GDM1 (cell line): ENCODE results near the gene NMT1.
A peak's percentile ranks its signal among the peaks of the same experiment; 100 is the strongest.

ENCODE experiments used
- DNase-seq: peaks from one replicate; lab custom pipeline; 2025; lab: John Stamatoyannopoulos, UW

Gene NMT1

DNA sequence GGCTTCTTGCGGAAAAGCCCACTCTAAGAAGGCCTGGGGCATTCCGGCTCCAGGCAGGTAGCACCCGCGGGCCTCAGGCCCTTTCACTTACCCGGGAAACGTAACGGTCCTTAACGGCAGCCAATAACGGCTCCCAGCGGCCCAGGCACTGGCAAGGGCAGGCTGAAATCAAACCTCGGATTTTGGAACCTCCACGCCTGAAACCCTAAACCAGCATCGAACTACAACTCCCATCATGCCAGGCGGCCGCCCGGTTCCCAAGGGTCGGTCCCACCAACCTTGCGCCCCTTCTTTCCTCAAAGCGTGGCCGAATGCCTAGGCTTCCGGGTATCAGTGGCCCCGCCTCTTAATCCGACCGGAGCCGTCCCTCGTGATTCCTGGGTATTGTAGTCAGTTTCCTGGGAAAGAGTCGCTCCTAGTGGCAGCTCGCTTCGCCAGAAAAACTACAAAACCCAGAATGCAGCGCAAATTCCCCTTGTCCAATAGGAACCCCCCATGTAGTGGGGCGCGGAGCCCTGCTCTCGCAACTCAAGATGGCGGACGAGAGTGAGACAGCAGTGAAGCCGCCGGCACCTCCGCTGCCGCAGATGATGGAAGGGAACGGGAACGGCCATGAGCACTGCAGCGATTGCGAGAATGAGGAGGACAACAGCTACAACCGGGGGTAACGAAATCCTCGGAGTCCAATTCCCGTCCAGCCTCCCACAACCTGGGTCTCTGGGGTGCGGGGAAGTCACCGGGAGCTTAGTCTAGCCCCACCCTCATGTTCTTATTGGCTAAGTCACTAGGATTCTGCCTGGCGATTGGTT is at the start of gene NMT1:
NMT1 (plus strand) TSS at position 521 of the 809 bp plus-strand sequence; CDS start at position 534, 13 bp downstream.
- DNase-seq, result peak; percentile 98

DNA sequence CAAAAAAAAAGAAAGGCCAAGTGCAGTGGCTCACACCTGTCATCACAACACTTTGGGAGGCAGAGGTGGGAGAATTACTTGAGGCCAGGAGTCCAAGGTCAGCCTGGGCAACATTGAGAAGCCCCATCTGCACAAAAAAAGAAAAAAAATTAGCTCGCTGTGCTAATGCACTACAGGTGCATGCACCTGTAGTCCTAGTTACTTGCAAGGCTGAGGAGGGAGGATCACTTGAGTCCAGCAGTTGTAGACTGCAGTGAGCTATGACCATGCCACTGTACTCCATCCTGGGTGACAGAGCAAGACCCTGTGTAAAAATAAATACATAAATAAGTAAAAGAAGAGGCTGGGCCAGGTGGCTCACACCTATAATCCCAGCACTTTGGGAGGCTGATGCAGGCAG is 49.4 kb upstream of the NMT1 start:
- no peak for DNase-seq

DNA sequence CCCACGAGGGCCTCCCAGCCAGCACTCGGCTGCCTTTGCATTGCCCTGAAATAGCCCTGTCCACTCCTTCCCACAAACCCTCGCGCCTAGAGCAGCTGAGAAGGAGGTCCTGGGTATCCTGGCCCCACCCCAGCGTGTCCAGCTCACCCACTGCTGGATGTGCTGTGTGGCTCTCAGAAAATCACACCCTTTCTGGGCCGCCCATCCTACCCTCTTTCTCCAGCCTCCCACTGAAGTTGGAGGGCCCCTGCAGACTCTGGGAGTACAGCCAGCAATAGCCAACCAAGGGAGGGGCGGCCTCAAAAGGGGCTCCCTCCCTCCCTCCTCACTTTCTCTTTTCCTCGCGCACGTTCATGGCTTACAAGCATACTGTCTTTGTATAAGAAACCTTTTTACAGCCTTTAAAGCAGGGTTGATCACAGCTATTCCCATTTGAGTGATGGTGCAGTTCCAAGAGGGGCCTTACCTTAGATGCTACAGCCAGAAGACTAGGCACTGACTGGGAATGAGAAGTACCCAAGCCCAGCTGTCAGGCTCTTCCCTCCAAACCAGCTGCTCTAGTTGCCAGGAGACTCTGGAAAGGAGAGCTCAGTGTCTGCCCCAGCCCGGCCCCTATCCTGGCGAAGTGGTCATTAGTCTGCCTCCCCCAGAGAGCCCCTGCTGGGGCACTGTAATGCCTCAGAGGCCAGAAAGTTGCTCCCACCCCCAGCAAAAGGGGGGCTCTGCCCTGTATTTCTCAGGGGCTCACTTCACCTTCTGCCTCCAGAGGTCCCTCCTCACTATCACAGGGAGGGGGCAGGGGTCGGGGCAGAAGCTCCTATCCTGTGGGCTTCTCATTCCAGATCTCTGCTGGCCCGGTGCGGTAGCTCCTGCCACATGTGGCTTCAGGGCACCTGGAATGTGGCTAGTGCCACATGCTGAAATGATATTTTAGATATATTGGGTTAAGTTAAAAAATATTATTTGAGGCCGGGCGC is 47.8 kb upstream of the NMT1 start:
- no peak for DNase-seq

DNA sequence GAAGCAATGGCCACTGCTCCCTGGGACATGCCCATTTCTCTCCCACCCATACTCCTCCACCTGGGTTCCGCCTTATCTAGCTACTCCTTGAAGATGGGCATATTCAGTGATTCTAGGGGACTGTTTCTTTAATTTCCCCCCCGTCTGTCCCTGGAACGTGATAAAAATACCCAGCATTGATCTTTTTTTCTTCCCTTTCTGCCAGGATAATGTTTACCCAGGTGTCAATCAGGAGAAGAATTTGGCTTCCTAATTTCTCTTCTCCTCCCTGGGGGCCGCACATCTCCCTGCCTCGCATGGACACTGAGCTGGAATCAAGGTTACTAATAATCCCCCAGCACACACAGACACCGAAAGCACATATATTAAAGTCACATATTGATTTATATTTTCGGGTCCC is 44.9 kb upstream of the NMT1 start:
- DNase-seq, result no peak

DNA sequence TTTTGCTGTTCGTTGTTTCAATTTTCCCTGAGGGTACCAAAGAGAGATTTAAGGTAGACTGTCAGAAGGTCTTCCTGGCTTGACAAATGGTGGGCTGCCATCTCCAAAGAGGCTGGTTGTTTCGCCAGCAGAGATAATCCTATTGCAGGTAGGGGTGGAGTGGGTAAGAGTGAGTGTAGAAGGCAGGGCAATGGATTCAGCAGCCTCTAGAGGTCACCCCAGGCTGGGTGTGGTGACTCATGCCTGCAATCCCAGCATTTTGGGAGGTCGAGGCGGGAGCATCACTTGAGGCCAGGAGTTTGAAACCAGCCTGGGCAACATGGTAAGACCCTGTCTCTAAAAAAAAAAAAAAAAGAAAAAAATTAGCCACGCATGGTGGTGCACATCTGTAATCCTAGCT is 44.3 kb upstream of the NMT1 start:
- DNase-seq, result no peak

DNA sequence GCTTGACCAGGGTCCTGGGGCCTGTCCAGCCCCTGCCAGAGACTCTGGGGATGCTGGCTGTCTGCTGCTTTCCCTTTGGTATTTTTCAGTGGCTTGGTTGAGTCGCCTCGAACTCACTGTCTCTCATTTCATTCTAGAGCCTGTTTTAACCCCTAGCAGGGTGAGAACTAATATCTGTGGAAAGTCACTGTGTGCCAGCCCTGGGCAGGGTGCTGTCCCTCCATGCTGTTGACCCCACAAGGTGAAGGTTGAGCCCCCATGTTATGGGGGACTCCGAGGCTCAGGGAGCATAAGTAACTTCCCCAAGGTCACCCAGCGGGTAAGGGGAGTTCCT is 42.6 kb upstream of the NMT1 start:
- no peak for DNase-seq

DNA sequence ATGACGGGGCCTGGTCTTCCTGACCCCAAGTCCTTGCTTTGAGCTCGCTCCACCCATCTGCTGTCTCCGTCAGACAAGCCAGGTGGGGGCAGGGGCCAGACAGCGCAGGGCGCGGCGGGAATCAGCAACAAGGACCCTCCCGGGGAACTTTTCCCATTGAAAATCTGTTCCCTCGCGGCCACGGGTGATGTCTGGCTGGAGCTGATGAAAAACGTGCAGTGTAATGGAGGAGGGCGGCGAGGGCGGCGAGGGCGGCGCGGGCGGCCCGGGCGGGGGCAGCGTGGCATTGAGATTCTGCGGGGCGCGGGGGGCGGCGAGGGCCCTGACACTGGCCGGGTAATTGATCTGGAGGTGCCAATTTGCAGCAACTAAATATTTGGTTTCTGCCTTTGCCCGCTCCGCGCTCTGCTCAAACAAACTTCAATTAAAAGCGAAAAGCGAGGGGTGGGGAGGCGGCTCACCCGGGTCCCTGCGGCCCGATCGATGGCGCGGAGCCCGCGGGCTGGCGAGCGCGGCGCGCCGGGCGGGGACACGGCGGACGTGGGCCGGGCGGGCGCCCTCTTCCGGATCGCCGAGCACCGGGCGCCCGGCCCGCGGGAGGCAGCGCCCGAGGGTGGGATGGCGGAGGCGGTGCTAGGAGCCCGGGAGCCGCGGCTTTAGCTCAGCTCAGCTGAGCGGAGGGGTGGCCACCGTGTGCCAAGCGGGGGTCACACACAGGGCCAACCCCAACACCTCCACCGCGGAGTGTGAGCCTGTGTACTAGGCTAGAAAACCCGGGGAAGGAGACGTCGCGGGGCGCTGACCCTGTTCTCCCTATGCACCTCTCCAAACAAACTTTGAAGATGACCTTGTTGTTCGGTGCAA is 42.0 kb upstream of the NMT1 start:
- no peak for DNase-seq

DNA sequence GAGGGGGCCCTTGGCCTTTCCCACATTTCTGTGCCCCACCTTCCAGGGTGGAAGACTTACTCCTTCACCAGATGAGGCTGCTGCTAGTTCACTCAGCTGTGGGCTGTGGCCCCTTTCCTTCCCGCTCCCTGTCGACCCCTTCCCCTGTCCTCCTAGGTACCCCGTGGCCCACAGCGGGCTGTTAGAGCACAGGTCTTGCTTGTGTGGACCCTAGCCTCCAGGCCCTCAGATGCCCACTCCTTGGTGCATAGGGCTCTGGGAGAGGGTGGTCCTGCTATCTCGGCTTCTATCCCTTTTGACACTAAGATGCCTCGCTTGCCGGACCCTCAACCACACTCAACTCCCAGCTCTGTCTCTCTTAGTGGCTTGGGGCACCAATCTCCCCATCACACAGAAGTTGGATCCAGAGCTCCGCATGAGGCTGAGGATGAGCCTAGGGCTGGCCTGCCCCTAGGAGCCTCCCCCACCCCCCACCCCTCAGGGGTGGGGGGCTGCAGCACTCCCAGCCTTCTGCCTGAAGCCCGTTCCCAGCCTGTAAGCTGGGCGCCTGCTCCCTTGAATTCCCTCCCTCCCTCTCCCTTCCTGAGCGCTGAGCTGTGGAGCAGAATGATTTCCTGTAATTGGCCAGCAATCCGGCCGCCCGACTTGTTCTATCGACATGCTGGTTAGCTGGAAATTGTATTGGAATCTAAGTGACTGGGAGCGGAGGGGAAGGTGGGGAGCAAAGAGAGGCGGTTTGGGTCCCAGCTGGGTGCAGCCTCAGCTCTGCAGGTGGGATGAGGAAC is 40.6 kb upstream of the NMT1 start:
- no peak for DNase-seq

DNA sequence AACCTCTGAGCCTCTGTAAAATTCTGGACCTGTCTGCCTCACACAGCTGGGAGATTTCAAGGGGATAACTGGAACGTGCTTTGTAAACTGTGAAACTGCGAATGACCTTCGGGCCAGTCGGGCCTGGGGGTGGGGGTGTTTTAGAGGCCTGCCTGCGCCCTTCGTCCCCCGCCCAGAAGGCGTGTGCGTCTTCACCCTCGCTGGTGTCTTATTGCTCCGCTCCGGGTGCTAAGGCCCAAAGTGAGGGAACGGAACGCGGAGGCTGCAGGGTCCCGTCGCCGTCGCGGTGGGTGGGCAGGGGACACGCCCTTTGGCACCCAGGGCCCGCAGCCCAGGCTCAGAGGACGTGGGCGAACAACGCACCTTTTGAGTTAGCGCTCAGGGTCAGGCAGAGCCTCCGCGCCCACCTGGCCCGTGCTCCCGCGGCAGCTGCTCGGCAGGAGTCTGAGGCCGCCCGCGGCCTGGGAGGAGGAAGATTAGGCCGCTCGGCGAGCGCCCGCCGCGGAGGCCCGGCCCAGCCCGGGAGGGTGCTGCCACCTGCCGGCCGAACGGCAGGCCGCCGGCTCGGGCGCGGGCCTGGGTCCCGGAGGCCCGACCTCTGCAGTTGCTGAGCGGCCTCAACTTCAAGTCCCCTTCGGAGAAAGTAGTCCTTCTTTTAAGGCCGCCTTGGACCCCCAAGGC is 39.4 kb upstream of the NMT1 start:
- no peak for DNase-seq

DNA sequence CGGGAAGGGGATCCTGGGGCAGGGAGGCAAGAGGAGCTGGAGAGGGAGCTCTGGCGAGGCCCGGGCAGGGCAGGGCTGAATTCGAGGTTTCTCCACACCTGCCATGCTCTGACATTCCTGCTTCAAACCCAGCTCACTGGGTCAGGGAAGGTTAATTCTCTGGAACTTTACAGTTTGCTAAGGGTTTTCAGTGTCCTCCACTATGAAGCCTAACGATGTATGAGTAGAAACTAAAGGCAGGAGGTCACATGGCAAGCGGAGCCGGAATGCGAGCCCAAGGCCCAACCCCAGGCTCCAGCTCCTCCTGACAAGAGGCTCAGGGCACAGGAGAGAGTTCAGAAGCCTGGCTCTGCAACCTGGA is 38.8 kb upstream of the NMT1 start:
- no peak for DNase-seq

DNA sequence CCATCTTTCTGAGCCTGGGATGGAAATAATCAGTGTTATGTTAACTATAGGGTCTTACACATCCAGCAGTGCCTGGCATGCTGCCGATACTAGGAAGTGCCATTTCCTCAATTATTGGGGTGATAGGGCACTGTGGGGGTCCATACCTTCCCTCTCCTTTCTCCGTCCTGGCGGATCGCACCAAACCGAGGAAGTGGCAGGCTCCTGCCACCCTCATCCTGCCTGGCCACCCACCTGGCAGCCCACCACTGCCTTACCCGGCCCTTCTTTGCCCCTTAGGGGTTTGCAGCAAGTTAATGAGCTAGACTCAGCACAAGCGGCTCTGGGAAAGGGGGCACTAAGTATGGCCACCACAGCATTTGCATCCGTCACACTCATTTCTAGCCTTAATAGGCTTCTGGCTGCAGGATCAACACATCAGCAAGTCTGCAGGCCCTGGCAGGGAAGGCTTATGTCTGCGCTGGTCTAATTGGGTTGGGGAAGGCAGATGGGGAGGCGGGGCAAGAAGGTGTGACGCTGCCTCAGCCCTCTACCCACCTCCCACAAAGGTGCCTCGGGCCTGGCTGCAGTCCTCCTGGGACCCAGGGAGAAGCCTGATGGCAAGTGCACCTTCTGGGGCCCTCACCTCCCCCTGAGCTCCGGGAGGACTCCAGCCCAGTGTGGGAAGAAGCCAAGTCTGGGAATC is 38.3 kb upstream of the NMT1 start:
- DNase-seq, result no peak

DNA sequence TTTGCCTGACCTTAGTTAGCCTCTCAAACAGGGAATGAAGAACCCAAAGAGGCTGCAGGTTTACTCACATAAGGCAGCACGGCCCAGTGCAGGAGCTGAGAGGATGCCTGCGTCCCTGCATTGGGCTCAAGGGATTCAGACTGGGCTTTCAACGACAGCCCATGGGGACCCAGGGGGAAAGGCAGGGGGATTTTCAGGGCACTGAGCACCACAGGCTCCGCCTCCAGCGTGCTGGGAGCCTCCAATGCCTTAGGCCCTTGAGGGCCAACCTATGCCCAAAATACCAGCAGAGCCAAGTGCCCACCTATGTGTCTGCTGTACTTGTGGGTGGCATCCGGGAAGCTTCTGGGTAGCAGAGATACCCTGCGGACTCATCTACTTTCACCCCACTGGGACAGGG is 32.0 kb upstream of the NMT1 start:
- DNase-seq, result no peak

DNA sequence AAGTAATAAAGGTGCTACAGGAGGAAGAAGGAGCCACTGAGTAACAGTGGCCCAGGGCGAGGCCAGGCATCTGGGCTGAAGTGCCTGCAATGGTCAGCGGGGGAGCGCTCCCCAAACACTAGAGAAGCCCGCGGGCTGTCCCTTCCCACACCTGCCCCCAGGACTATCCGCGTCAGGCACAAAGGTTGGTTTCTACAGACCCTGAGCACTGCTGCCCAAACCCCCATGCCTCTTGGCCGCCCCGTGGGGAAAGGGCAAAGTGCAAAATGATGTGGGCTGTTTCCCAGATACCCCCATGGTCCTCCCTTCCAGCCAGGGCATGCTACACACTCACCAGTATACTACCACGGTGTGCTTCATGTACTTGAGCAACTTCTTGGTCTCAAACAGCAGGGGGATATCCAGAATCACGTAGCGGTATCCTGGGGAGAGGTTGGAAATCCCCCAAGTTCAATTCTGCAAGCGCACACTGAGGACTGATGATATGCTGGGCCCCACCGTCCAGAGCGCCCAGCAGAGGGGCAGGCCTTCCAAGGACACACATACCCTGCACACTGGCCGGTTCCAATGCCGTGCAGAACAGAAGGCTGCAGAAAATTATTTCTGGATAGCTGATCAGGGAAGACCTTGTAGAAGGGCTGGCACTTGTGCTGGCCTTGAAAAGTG is 31.2 kb upstream of the NMT1 start:
- no peak for DNase-seq

DNA sequence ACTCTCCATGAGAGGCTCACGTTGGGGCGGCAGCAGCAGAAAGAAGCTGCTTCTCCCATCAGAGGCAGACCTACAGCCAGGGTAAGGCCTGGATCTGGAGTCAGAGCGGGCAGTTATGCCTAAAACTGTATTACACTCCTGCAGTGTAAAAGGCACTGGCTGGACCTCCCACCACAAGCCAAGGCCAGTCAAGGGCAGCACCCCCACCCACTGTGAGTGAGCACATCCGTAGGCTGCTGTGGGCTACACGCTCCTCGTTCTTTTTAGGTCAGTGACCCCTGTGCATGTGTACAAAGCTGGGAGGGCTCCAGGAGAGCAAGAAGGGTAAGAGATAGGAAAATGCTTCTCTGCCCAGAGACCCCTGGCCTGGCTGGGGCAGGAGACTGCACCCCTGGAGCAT is 30.4 kb upstream of the NMT1 start:
- no peak for DNase-seq

DNA sequence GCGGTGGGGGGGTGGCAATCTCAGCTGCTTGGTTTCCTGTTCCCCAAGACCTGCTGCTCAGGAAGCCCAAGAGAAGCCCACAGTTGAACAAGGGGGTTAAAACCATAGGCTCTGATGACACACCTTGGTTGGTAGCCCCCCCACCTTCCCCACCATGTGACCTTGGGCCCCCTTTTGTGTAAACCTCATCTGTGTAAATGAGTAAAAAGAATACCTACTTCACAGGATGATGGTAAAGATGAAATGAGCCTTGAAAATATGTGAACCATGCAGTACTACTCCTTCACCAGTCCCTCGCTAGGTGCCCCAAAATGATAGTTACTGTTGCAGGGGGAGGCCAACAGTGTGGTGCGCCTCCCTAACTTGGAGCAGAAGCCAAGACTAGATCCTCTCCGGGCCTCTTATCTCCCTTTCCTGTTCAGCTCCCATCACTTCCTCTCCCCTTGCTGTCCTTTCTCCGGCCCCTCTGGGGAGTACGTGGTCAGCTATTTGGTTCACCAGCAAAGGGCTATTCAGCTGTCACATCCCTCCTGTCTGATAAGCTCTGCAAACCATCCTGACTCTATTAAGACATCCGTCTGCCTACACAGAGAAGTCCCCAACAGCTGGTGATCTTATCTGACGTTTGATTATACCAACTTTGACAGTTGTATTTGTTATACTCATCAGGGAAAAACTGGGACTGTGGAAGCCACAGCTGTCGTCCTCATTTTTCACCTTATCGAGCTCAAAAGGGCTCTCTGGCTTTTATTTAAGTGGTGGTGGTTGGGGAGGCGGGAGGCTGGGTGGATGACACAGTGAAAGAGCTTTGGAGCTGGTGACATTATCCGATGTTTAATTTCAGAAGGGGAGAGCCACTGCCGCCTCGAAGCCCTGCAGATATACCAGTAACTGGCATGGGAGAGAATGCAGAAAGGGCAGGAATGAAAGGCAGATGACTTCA is 29.6 kb upstream of the NMT1 start:
- DNase-seq, result no peak

DNA sequence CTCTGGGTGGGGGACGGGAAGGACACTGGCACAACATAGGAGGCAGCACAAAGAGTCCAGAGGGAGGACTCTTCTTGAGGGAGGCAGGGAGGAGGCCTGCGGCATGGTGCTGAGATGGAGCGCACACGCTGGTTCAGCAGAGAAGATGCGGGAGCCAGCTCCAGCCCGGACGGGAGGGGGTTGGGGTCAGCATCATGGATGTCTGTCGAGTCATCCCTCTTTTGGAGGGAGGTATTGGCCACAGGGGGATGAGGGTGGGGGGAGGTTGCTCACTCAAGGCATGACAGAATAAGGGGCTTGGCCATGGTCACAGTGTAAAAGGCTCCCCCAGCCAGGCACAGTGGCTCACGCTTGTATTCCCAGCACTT is 29.0 kb upstream of the NMT1 start:
- no peak for DNase-seq

DNA sequence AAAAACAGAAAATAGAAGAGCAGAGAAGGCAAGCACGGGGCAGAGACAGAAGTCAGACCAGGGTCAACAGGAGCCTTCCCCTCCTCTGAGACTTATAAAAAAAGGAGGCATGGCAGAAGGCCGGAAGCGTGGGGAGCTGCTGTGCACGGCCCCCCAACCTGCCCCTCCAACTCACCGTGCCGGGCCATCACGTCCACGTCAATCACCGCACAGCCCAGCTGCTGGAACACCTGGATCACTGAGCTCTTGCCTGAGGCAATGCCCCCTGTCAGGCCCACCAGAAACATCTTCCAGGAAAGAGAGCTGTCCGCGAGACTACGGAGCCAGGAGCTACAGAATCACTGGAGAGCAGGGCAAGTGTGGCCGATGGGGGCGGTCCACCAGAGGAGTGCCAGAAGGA is 26.5 kb upstream of the NMT1 start:
- DNase-seq, result no peak

DNA sequence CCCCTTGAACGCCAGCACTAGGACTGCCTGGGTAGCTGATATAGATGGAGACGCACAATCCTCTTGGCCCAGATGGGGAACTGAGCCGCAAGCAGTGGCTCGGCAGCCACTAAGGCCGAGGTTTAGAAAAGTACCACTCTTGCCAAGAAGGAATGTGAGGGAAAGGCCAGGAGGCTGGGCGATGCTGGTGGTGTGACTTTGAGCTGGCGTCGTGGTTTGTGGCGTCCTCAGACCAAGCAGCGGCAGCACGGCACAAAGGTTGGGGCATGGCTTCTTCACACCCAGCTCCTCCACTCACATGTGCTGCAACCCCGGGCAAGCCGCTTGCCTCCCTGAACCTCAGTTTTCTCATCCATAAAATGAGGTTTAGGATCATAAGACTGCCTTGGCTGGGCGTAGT is 25.3 kb upstream of the NMT1 start:
- no peak for DNase-seq

DNA sequence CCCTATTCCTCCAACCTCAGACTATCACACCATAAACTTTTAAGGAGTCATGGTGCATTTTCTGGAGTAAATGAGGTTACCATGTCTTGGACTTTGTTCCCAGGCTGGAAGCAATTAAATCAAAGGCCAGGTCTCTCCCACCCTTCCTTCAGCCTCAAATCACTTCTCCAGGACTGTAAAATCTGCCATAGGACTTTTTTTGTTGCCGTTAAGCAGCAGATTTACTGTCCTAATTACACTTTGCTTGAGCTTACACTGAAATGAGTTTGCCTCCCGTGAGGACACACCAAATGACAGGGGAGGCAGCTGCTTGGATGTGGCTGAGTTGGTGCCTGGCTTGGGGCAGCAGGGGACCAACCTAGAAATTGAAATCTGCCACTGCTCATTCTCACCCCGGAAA is 24.4 kb upstream of the NMT1 start:
- no peak for DNase-seq
